Erythroblast (primary cell): ENCODE data around the gene YTHDF2.

Experiments used
- GATA1 ChIP-seq: IDR thresholded peaks from 2 replicates; pipeline ENCODE4 v1.6.1; 2011; ENCODE audit warnings: low read depth, mild to moderate bottlenecking, control low read depth, low read length, moderate library complexity
- POLR2A ChIP-seq: IDR thresholded peaks from 2 replicates; pipeline ENCODE4 v1.6.1; 2011; ENCODE audit warnings: mild to moderate bottlenecking, low read length

GRCh38 chr1:28811766-28812668 is 75.3 kb downstream of the YTHDF2 start, which contains the start of gene OPRD1:
- TF ChIP-seq POLR2A (no peak), GATA1 (no peak)
